H9 (cell line): Measurements from ENCODE around the gene LRRC74B. TPM values are rescaled to one million over a fixed set of nuclear protein-coding genes. Genes with fewer than 3 reads are reported as not detected.

Source experiments
- DNase-seq: peaks from one replicate; pipeline ENCODE4 v3.0.0-alpha.2; 2017
- H2AFZ ChIP-seq: one replicate; pipeline ENCODE4 v1.6.1; 2013; ENCODE audit warnings: mild to moderate bottlenecking, low read length, control low read depth, moderate library complexity
- H2AK5ac ChIP-seq: 2 replicates; pipeline ENCODE4 v1.6.1; 2013; ENCODE audit warnings: low read length, control low read depth, mixed read lengths; ENCODE audit not compliant: insufficient read length
- H2BK120ac ChIP-seq: one replicate; pipeline ENCODE4 v1.6.1; 2013; ENCODE audit warnings: low read depth, mild to moderate bottlenecking, low read length, control low read depth, inconsistent platforms; ENCODE audit not compliant: poor library complexity, severe bottlenecking
- H2BK12ac ChIP-seq: 2 replicates; pipeline ENCODE4 v1.6.1; 2013; ENCODE audit warnings: low read length, control low read depth, mixed read lengths, low read depth; ENCODE audit not compliant: insufficient read length
- H2BK15ac ChIP-seq: 2 replicates; pipeline ENCODE4 v1.6.1; 2013; ENCODE audit warnings: low read depth, low read length, control low read depth
- H2BK20ac ChIP-seq: one replicate; pipeline ENCODE4 v1.6.1; 2013; ENCODE audit warnings: low read depth, mild to moderate bottlenecking, low read length, control low read depth, inconsistent platforms; ENCODE audit not compliant: poor library complexity, severe bottlenecking
- H2BK5ac ChIP-seq: 2 replicates; pipeline ENCODE4 v1.6.1; 2013; ENCODE audit warnings: low read length, control low read depth, mixed read lengths; ENCODE audit not compliant: insufficient read length
- H3K14ac ChIP-seq: 2 replicates; pipeline ENCODE4 v1.6.1; 2013; ENCODE audit warnings: low read length, control low read depth; ENCODE audit not compliant: insufficient read depth
- H3K18ac ChIP-seq: 2 replicates; pipeline ENCODE4 v1.6.1; 2013; ENCODE audit warnings: low read depth, mild to moderate bottlenecking, mixed read lengths, low read length, control low read depth; ENCODE audit not compliant: insufficient read length
- H3K23ac ChIP-seq: 2 replicates; pipeline ENCODE4 v1.6.1; 2013; ENCODE audit warnings: low read length, control low read depth, mixed read lengths, low read depth; ENCODE audit not compliant: insufficient read length
- H3K23me2 ChIP-seq: 2 replicates; pipeline ENCODE4 v1.6.1; 2013; ENCODE audit warnings: low read depth, mild to moderate bottlenecking, mixed read lengths, low read length, control low read depth; ENCODE audit not compliant: insufficient read length, poor library complexity, severe bottlenecking
- H3K27ac ChIP-seq: 2 replicates; pipeline ENCODE4 v1.5.1; 2013; ENCODE audit warnings: low read length, control low read depth, mixed read lengths, low read depth; ENCODE audit not compliant: insufficient read length
- H3K27me3 ChIP-seq: 2 replicates; pipeline ENCODE4 v1.6.1; 2013; ENCODE audit warnings: low read length, control low read depth, inconsistent platforms; ENCODE audit not compliant: insufficient read depth
- H3K4ac ChIP-seq: 2 replicates; pipeline ENCODE4 v1.6.1; 2013; ENCODE audit warnings: low read depth, mild to moderate bottlenecking, control low read depth, inconsistent platforms, low read length, moderate library complexity
- H3K4me1 ChIP-seq: 2 replicates; pipeline ENCODE4 v1.6.1; 2013; ENCODE audit warnings: low read length, control low read depth, inconsistent platforms; ENCODE audit not compliant: insufficient read depth
- H3K4me2 ChIP-seq: 2 replicates; pipeline ENCODE4 v1.6.1; 2013; ENCODE audit warnings: low read length, control low read depth, mixed read lengths; ENCODE audit not compliant: insufficient read length, insufficient read depth
- H3K56ac ChIP-seq: 2 replicates; pipeline ENCODE4 v1.6.1; 2013; ENCODE audit warnings: low read depth, mild to moderate bottlenecking, mixed read lengths, low read length, control low read depth; ENCODE audit not compliant: insufficient read length
- H3K79me1 ChIP-seq: 2 replicates; pipeline ENCODE4 v1.6.1; 2013; ENCODE audit warnings: low read depth, mild to moderate bottlenecking, moderate library complexity, low read length, control low read depth, inconsistent platforms; ENCODE audit not compliant: insufficient read depth, poor library complexity, severe bottlenecking
- H3K79me2 ChIP-seq: 2 replicates; pipeline ENCODE4 v1.6.1; 2013; ENCODE audit warnings: low read length, control low read depth, inconsistent platforms; ENCODE audit not compliant: insufficient read depth
- H3K9ac ChIP-seq: 2 replicates; pipeline ENCODE4 v1.6.1; 2013; ENCODE audit warnings: low read length, control low read depth, mixed read lengths; ENCODE audit not compliant: insufficient read length; ENCODE audit errors: extremely low read depth
- H3K9me3 ChIP-seq: one replicate; pipeline ENCODE4 v1.6.1; 2013; ENCODE audit warnings: low read depth, low read length, inconsistent platforms; ENCODE audit not compliant: control insufficient read depth
- H3T11ph ChIP-seq: one replicate; pipeline ENCODE4 v1.6.1; 2013; ENCODE audit warnings: mild to moderate bottlenecking, low read length, control low read depth, inconsistent platforms
- H4K20me1 ChIP-seq: one replicate; pipeline ENCODE4 v1.6.1; 2013; ENCODE audit not compliant: control insufficient read depth, insufficient read length, insufficient read depth
- H4K5ac ChIP-seq: 2 replicates; pipeline ENCODE4 v1.6.1; 2013; ENCODE audit warnings: low read depth, mild to moderate bottlenecking, mixed read lengths, low read length, control low read depth; ENCODE audit not compliant: insufficient read length
- H4K8ac ChIP-seq: replicated peaks from 2 replicates; pipeline ENCODE4 v1.6.1; 2013; ENCODE audit warnings: low read length, control low read depth, mixed read lengths, low read depth; ENCODE audit not compliant: insufficient read length
- H4K91ac ChIP-seq: 2 replicates; pipeline ENCODE4 v1.6.1; 2013; ENCODE audit warnings: low read depth, mild to moderate bottlenecking, moderate library complexity, mixed read lengths, low read length, control low read depth; ENCODE audit not compliant: insufficient read length
- H3K27ac Mint-ChIP-seq, 3 experiments: 2 replicates in 2 of 3; 3 replicates in 1 of 3; pipeline ENCODE4 v1.8.0; 2020 to 2021; ENCODE audit warnings: mixed read lengths in 3 of 3, mild to moderate bottlenecking in 1 of 3, moderate library complexity in 1 of 3
- H3K27me3 Mint-ChIP-seq: 2 replicates; pipeline ENCODE4 v1.8.0; 2021; ENCODE audit warnings: low read depth, mild to moderate bottlenecking, moderate library complexity, mixed read lengths
- H3K36me3 Mint-ChIP-seq, 3 experiments: 2 replicates in 2 of 3; 3 replicates in 1 of 3; pipeline ENCODE4 v1.8.0; 2020 to 2021; ENCODE audit warnings: low read depth in 3 of 3, mixed read lengths in 3 of 3; ENCODE audit not compliant: insufficient read depth in 1 of 3
- H3K4me1 Mint-ChIP-seq, 2 experiments: 2 replicates each; pipeline ENCODE4 v1.8.0; 2020; ENCODE audit warnings: mixed read lengths in 2 of 2
- H3K4me3 Mint-ChIP-seq, 2 experiments: 2 replicates in 1 of 2; 3 replicates in 1 of 2; pipeline ENCODE4 v1.8.0; 2020 to 2021; ENCODE audit warnings: mild to moderate bottlenecking in 2 of 2, mixed read lengths in 2 of 2, moderate library complexity in 1 of 2
- H3K9me3 Mint-ChIP-seq, 2 experiments: 2 replicates in 1 of 2; 3 replicates in 1 of 2; pipeline ENCODE4 v1.8.0; 2020; ENCODE audit warnings: mild to moderate bottlenecking in 2 of 2, mixed read lengths in 2 of 2, moderate library complexity in 1 of 2
- CTCF ChIP-seq: fragments of 200-600 bp; sonication (generic); conservative IDR thresholded peaks from 3 replicates; pipeline ENCODE4 v1.8.0; 2021; ENCODE audit warnings: antibody characterized with exemption, mild to moderate bottlenecking
- WGBS: extraction: QIAGEN DNeasy Blood & Tissue Kit; methylation state at CpG from one replicate; pipeline ENCODE4 v1.1.7; 2013; ENCODE audit warnings: missing lambda C conversion rate, low lambda C conversion rate, mixed read lengths; ENCODE audit not compliant: insufficient read length; ENCODE audit errors: extremely low coverage; 5-methylcytosine and 5-hydroxymethylcytosine counted together
- total RNA-seq: library from RNA; stranded (reverse); gene quantifications from 2 replicates; pipeline ENCODE4 v1.2.1, GENCODE V29; 2021

The LRRC74B gene
- total RNA-seq, 1 experiment from 2014 or later = not detected

DNA sequence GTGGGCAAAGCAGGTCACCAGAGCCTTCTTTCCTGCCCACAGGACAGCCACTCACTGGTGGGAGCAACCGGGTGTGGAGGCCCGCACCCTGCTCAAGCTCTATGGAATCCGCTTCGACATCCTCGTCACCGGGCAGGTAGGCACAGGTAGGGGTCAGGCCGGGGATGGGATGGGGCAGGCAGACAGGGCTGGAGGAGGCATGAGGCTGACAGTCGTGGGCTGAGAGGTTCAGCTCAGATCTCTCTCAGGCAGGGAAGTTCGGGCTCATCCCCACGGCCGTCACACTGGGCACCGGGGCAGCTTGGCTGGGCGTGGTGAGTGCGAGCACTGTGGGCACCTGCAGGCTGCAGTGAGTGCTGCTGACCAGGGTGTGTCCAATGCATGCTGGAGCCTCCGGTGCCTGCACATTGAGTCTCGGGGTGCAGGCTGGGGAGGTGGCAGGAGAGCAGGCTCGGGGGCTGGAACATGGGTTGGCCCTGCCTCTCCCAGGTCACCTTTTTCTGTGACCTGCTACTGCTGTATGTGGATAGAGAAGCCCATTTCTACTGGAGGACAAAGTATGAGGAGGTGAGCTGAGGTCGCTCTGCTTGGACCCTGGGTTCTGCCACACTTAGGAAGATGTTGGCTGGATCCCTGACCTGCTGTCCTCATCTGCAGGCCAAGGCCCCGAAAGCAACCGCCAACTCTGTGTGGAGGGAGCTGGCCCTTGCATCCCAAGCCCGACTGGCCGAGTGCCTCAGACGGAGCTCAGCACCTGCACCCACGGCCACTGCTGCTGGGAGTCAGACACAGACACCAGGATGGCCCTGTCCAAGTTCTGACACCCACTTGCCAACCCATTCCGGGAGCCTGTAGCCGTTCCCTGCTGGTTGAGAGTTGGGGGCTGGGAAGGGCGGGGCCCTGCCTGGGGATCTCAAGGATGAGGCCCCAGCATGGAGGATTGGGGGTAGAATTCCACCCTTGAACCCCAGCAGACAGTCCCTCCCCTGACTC lies 19.7 kb upstream of the LRRC74B start:
- DNase-seq = no peak
- H4K5ac ChIP-seq = no peak overlapping the region
- no peak overlapping the region for H2BK120ac ChIP-seq
- H3K27me3 ChIP-seq = no peaks in the 10 kb centered on the region
- no peak overlapping the region for H2BK5ac ChIP-seq
- Mint-ChIP-seq H3K9me3 (no peaks in the 10 kb centered on the region), H3K27ac (no peak overlapping the region; a peak in 1 of 7 replicates), H3K4me1 (peaks cover 10 to 18% of the 10 kb centered on the region in 2 experiments), H3K27me3 (peaks cover 18% of the 10 kb centered on the region), H3K4me3 (no peak overlapping the region; a peak in 1 of 5 replicates), H3K36me3 (no peaks in the 10 kb centered on the region)
- no peak overlapping the region for H2BK15ac ChIP-seq
- H3K9ac ChIP-seq = no peak overlapping the region
- H2AFZ ChIP-seq = no peak overlapping the region
- no peak overlapping the region for H3K27ac ChIP-seq
- H3K9me3 ChIP-seq = no peaks in the 10 kb centered on the region
- no peak overlapping the region for H3K4ac ChIP-seq
- no peaks in the 10 kb centered on the region; the same call in 1 of the 2 replicates for H3K4me1 ChIP-seq
- H3K56ac ChIP-seq = no peak overlapping the region
- TF ChIP-seq CTCF = no peak
- no peak overlapping the region for H3K4me2 ChIP-seq
- H3K23me2 ChIP-seq = no peaks in the 10 kb centered on the region
- no peak overlapping the region for H3T11ph ChIP-seq
- H3K18ac ChIP-seq = no peak overlapping the region
- H4K20me1 ChIP-seq = no peaks in the 10 kb centered on the region
- H3K79me1 ChIP-seq = no peaks in the 10 kb centered on the region
- no peaks in the 10 kb centered on the region for H3K79me2 ChIP-seq
- H3K14ac ChIP-seq = no peak overlapping the region; the same call in 1 of the 2 replicates
- H2BK20ac ChIP-seq = no peak overlapping the region
- H3K23ac ChIP-seq = no peak overlapping the region
- H4K8ac ChIP-seq = no peak overlapping the region
- WGBS = no CpG with 5 or more reads among the region's 27 CpGs
- H2BK12ac ChIP-seq = no peak overlapping the region
- H4K91ac ChIP-seq = no peak overlapping the region
- no peak overlapping the region for H2AK5ac ChIP-seq
